K562 (cell line): Measurements from ENCODE around the gene GCN1. TPM values are rescaled to one million over a fixed set of nuclear protein-coding genes. Genes with fewer than 3 reads are reported as not detected.

Source experiments
- ATF1 ChIP-seq, 2 experiments: fragments of 450-650 bp in 1 of 2; IDR thresholded peaks; 2 replicates each; pipeline ENCODE4 v1.6.1; 2016; ENCODE audit warnings: missing compliant biosample characterization in 1 of 2, missing genetic modification characterization in 1 of 2
- CHCHD3 ChIP-seq: fragments of 250-450 bp; sonication (Bioruptor Pico); IDR thresholded peaks from 2 replicates; pipeline ENCODE4 v2.1.2; 2022; ENCODE audit warnings: mild to moderate bottlenecking
- CREBBP ChIP-seq: IDR thresholded peaks from one replicate; pipeline ENCODE4 v1.6.1; 2012; ENCODE audit warnings: low read depth, mild to moderate bottlenecking, control low read depth, inconsistent platforms, low read length
- ETV1 ChIP-seq: fragments of 450-650 bp; conservative IDR thresholded peaks from 2 replicates; pipeline ENCODE4 v1.6.1; 2016; ENCODE audit warnings: missing genetic modification characterization, control low read depth, low read depth, missing compliant biosample characterization
- KDM2B ChIP-seq: fragments of 250-450 bp; sonication (Bioruptor Pico); IDR thresholded peaks from 2 replicates; pipeline ENCODE4 v1.8.0; 2021; ENCODE audit warnings: mild to moderate bottlenecking, moderate library complexity
- L3MBTL2 ChIP-seq: fragments of 450-650 bp; IDR thresholded peaks from 2 replicates; pipeline ENCODE4 v1.6.1; 2016; ENCODE audit warnings: mild to moderate bottlenecking, moderate library complexity
- MBD2 ChIP-seq: sonication (generic); IDR thresholded peaks from 2 replicates; pipeline ENCODE4 v1.6.1; 2016; ENCODE audit warnings: low read depth, borderline replicate concordance
- OTX1 ChIP-seq: fragments of 450-650 bp; formaldehyde crosslinking; IDR thresholded peaks from 2 replicates; pipeline ENCODE4 v1.4.0; 2022; ENCODE audit warnings: mild to moderate bottlenecking
- PHB ChIP-seq: fragments of 250-450 bp; sonication (Bioruptor Pico); IDR thresholded peaks from 2 replicates; pipeline ENCODE4 v1.5.0; 2021
- RBM39 ChIP-seq: fragments of 200-400 bp; formaldehyde crosslinking; optimal IDR thresholded peaks from 2 replicates; pipeline ENCODE3; 2018; ENCODE audit warnings: low read depth, low read length
- RNF2 ChIP-seq: sonication (generic); IDR thresholded peaks from 2 replicates; pipeline ENCODE4 v1.6.1; 2016
- SRF ChIP-seq, 2 experiments: fragments of 250-450, 450-650 bp in 1 of 2; sonication (Bioruptor Pico) in 1 of 2; sonication (generic) in 1 of 2; formaldehyde crosslinking; IDR thresholded peaks; 2 replicates each; pipeline versions ENCODE4 v1.5.0 to v1.5.1; 2020 to 2022; ENCODE audit warnings: mild to moderate bottlenecking in 1 of 2, missing genetic modification reagents in 1 of 2
- STAT5B ChIP-seq: fragments of 250-450 bp; sonication (Bioruptor Pico); IDR thresholded peaks from 2 replicates; pipeline ENCODE4 v1.8.0; 2021; ENCODE audit warnings: mild to moderate bottlenecking, inconsistent platforms
- U2AF2 ChIP-seq: fragments of 200-400 bp; formaldehyde crosslinking; optimal IDR thresholded peaks from 2 replicates; pipeline ENCODE3; 2017; ENCODE audit warnings: low read depth, mild to moderate bottlenecking, low read length
- ZC3H11A ChIP-seq: IDR thresholded peaks from 2 replicates; pipeline ENCODE4 v1.6.1; 2012; ENCODE audit warnings: low read depth, low read length, improper control_type of control experiment
- ZC3H8 ChIP-seq: fragments of 450-650 bp; IDR thresholded peaks from 2 replicates; pipeline ENCODE4 v1.6.1; 2017
- ZFP30 ChIP-seq: fragments of 250-450 bp; sonication (Bioruptor Pico); IDR thresholded peaks from 2 replicates; pipeline ENCODE4 v1.8.0; 2022; ENCODE audit warnings: moderate library complexity, mild to moderate bottlenecking, inconsistent platforms, borderline replicate concordance
- ZNF23 ChIP-seq: fragments of 250-450 bp; sonication (Bioruptor Pico); IDR thresholded peaks from 2 replicates; pipeline ENCODE4 v1.4.0; 2020; ENCODE audit warnings: mild to moderate bottlenecking
- ZNF3 ChIP-seq: fragments of 250-450 bp; sonication (Bioruptor Pico); IDR thresholded peaks from 2 replicates; pipeline ENCODE4 v1.5.0; 2021; ENCODE audit warnings: mild to moderate bottlenecking, moderate library complexity
- ZNF696 ChIP-seq: fragments of 250-450 bp; sonication (Bioruptor Pico); conservative IDR thresholded peaks from 2 replicates; pipeline ENCODE4 v1.4.0; 2020; ENCODE audit warnings: mild to moderate bottlenecking, moderate library complexity
- polyA plus RNA-seq, 8 experiments: library from polyadenylated mRNA; depleted of rRNA in 4 of 8; stranded (reverse) in 5 of 8; unstranded in 3 of 8; fragments of >200 nt; fragmentation: Nextera tagmentation in 2 of 8; fragmentation: Illumina TruSeq in 1 of 8; extraction: Ambion mirVana in 2 of 8; extraction: Trizol in 1 of 8; gene quantifications; 2 replicates each; pipeline versions ENCODE4 v1.2.1 to v1.2.3, GENCODE V29; 2011 to 2014; ENCODE audit warnings: inconsistent platforms in 1 of 8, missing spikeins in 1 of 8
- total RNA-seq, 7 experiments: library from RNA; depleted of rRNA in 6 of 7; stranded (reverse); fragments of >200 nt in 6 of 7; fragmentation: Illumina TruSeq in 2 of 7; extraction: Trizol in 2 of 7; gene quantifications; 2 replicates each; pipeline versions ENCODE4 v1.2.1 to v1.2.3, GENCODE V29; 2011 to 2021; ENCODE audit warnings: low replicate concordance in 1 of 7
- TF ChIP-seq, protein P1 (sequence below): fragments of 450-650 bp; IDR thresholded peaks from 2 replicates; pipeline ENCODE4 v1.6.1; 2018; ENCODE audit not compliant: partially characterized antibody
- TF ChIP-seq, protein P2 (sequence below): fragments of 450-650 bp; formaldehyde crosslinking; IDR thresholded peaks from 2 replicates; pipeline ENCODE4 v1.4.0; 2022; ENCODE audit warnings: missing genetic modification characterization
- TF ChIP-seq, protein P3 (sequence below), 2 experiments: fragments of 450-650 bp in 1 of 2; sonication (generic) in 1 of 2; formaldehyde crosslinking; conservative IDR thresholded peaks; 2 replicates each; pipeline versions ENCODE4 v1.4.0 to v1.8.1; 2020 to 2022; ENCODE audit warnings: mild to moderate bottlenecking in 1 of 2, missing genetic modification reagents in 1 of 2

The GCN1 gene
- total and polyA plus RNA-seq, 9 of the 15 experiments (the other 6 are each of a cell fraction or from before 2014, with no cell fraction given) = 11.9 to 190 (median 51.7) TPM

DNA sequence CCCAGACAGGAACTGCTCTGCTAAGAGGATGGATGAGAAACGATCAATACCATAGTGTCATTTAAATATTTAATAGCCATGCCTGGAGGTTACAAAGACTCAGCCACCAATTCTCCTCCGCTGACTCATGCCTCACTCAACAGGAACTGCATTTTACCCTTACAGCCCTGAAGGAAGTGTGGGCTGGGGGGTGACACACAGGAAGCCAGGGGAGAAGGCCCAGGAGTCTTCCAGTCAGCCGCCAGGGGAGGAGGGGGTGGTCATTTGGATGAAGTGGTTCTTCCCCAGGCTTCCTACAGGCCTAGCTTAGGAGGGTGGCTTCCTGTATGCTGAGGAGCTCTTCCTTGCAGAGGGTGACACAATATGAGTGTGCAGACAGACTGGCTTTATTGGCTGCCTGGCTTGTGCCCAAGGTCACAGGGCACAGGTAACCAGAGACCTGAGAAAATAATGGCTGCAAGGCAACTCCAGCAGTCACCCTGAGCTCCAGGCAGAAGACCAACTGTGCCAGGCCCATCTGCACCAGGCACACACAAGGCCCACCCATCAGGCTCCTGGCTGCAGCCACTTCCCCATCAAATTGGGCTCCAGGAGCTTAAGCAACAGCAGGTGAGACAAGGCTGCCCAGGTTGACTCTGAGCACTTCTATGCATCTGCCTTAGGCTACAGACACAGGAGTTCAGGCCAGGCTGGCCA lies 36.9 kb upstream of the GCN1 start (continued):
- TF ChIP-seq, protein P1, sequence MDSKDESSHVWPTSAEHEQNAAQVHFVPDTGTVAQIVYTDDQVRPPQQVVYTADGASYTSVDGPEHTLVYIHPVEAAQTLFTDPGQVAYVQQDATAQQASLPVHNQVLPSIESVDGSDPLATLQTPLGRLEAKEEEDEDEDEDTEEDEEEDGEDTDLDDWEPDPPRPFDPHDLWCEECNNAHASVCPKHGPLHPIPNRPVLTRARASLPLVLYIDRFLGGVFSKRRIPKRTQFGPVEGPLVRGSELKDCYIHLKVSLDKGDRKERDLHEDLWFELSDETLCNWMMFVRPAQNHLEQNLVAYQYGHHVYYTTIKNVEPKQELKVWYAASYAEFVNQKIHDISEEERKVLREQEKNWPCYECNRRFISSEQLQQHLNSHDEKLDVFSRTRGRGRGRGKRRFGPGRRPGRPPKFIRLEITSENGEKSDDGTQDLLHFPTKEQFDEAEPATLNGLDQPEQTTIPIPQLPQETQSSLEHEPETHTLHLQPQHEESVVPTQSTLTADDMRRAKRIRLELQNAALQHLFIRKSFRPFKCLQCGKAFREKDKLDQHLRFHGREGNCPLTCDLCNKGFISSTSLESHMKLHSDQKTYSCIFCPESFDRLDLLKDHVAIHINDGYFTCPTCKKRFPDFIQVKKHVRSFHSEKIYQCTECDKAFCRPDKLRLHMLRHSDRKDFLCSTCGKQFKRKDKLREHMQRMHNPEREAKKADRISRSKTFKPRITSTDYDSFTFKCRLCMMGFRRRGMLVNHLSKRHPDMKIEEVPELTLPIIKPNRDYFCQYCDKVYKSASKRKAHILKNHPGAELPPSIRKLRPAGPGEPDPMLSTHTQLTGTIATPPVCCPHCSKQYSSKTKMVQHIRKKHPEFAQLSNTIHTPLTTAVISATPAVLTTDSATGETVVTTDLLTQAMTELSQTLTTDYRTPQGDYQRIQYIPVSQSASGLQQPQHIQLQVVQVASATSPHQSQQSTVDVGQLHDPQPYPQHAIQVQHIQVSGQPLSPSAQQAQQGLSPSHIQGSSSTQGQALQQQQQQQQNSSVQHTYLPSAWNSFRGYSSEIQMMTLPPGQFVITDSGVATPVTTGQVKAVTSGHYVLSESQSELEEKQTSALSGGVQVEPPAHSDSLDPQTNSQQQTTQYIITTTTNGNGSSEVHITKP = peak; percentile 90
- TF ChIP-seq CHCHD3 (CRISPR knock-in tag) = no peak
- no peak for TF ChIP-seq PHB (CRISPR knock-in tag)
- TF ChIP-seq U2AF2 = no peak
- no peak for TF ChIP-seq OTX1 (CRISPR knock-in tag)
- no peak for TF ChIP-seq ZC3H8
- TF ChIP-seq KDM2B (CRISPR knock-in tag) = no peak
- no peak for TF ChIP-seq SRF (CRISPR knock-in tag; IDR thresholded peaks at IDR 0.05)
- TF ChIP-seq ZNF23 (CRISPR knock-in tag) = no peak
- no peak for TF ChIP-seq L3MBTL2
- no peak for TF ChIP-seq ZNF3 (CRISPR knock-in tag)
- no peak for TF ChIP-seq CREBBP
- TF ChIP-seq ETV1 = peak; percentile 91
- no peak for TF ChIP-seq ATF1 (CRISPR knock-in tag; IDR thresholded peaks at IDR 0.05)
- TF ChIP-seq ATF1 (tag; IDR thresholded peaks at IDR 0.05) = no peak
- TF ChIP-seq RNF2 = peak; percentile 60; the same call in 1 of the 2 replicates
- TF ChIP-seq, protein P2, sequence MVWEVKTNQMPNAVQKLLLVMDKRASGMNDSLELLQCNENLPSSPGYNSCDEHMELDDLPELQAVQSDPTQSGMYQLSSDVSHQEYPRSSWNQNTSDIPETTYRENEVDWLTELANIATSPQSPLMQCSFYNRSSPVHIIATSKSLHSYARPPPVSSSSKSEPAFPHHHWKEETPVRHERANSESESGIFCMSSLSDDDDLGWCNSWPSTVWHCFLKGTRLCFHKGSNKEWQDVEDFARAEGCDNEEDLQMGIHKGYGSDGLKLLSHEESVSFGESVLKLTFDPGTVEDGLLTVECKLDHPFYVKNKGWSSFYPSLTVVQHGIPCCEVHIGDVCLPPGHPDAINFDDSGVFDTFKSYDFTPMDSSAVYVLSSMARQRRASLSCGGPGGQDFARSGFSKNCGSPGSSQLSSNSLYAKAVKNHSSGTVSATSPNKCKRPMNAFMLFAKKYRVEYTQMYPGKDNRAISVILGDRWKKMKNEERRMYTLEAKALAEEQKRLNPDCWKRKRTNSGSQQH (CRISPR knock-in tag) = no peak
- TF ChIP-seq, protein P3, sequence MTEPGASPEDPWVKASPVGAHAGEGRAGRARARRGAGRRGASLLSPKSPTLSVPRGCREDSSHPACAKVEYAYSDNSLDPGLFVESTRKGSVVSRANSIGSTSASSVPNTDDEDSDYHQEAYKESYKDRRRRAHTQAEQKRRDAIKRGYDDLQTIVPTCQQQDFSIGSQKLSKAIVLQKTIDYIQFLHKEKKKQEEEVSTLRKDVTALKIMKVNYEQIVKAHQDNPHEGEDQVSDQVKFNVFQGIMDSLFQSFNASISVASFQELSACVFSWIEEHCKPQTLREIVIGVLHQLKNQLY (CRISPR knock-in tag; conservative IDR thresholded peaks at IDR 0.05) = no peak
- TF ChIP-seq MBD2 = peak; percentile 66; the same call in 1 of the 2 replicates
- TF ChIP-seq ZFP30 (CRISPR knock-in tag) = no peak
- TF ChIP-seq RBM39 = no peak
- no peak for TF ChIP-seq STAT5B (CRISPR knock-in tag)
- TF ChIP-seq ZC3H11A = no peak
- TF ChIP-seq ZNF696 (CRISPR knock-in tag) = no peak
